ENCODE data around the gene DENND1C. TPM values are rescaled to one million over a fixed set of nuclear protein-coding genes. Genes with fewer than 3 reads are reported as not detected.

DENND1C gene
- total and polyA plus RNA-seq, 9 of the 15 experiments (the other 6 are each of a cell fraction or from before 2014, with no cell fraction given), result 0.03 to 1.2 (median 0.32) TPM; not detected in 1

- TF ChIP-seq, protein P1, sequence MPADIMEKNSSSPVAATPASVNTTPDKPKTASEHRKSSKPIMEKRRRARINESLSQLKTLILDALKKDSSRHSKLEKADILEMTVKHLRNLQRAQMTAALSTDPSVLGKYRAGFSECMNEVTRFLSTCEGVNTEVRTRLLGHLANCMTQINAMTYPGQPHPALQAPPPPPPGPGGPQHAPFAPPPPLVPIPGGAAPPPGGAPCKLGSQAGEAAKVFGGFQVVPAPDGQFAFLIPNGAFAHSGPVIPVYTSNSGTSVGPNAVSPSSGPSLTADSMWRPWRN (IDR thresholded peaks at IDR 0.05; ENCODE audit: low read depth), result 0 out of 2 replicates have a peak, but pooled peaks have one; percentile 18
- no peak for TF ChIP-seq CHD7 (IDR thresholded peaks at IDR 0.05; ENCODE audit: low read depth, low read length)
- no peak for TF ChIP-seq HDGF (IDR thresholded peaks at IDR 0.05)
- TF ChIP-seq ZNF695 (CRISPR knock-in tag; IDR thresholded peaks at IDR 0.05), result no peak
- peak; percentile 96 for TF ChIP-seq NR3C1 (CRISPR knock-in tag; IDR thresholded peaks at IDR 0.05)
- peak; percentile 45; the same call in 1 of the 2 replicates for TF ChIP-seq HCFC1 (IDR thresholded peaks at IDR 0.05; ENCODE audit: low read depth, low read length)
- no peak for TF ChIP-seq TARDBP (IDR thresholded peaks at IDR 0.05)
- peak; percentile 93 for TF ChIP-seq ZBTB17 (CRISPR knock-in tag; IDR thresholded peaks at IDR 0.05)
- TF ChIP-seq, protein P2, sequence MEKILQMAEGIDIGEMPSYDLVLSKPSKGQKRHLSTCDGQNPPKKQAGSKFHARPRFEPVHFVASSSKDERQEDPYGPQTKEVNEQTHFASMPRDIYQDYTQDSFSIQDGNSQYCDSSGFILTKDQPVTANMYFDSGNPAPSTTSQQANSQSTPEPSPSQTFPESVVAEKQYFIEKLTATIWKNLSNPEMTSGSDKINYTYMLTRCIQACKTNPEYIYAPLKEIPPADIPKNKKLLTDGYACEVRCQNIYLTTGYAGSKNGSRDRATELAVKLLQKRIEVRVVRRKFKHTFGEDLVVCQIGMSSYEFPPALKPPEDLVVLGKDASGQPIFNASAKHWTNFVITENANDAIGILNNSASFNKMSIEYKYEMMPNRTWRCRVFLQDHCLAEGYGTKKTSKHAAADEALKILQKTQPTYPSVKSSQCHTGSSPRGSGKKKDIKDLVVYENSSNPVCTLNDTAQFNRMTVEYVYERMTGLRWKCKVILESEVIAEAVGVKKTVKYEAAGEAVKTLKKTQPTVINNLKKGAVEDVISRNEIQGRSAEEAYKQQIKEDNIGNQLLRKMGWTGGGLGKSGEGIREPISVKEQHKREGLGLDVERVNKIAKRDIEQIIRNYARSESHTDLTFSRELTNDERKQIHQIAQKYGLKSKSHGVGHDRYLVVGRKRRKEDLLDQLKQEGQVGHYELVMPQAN (IDR thresholded peaks at IDR 0.05; ENCODE audit: borderline replicate concordance), result no peak
Observed at GRCh38 chr19:6424939-6425731, 56.5 kb downstream of the DENND1C start (continued).

Measured in K562 (cell line).